Measurements from ENCODE around the gene KHDC3L. TPM values are rescaled to one million over a fixed set of nuclear protein-coding genes. Genes with fewer than 3 reads are reported as not detected.

Gene KHDC3L
- total RNA-seq, 2 donors from 2014 or later: not detected

DNA sequence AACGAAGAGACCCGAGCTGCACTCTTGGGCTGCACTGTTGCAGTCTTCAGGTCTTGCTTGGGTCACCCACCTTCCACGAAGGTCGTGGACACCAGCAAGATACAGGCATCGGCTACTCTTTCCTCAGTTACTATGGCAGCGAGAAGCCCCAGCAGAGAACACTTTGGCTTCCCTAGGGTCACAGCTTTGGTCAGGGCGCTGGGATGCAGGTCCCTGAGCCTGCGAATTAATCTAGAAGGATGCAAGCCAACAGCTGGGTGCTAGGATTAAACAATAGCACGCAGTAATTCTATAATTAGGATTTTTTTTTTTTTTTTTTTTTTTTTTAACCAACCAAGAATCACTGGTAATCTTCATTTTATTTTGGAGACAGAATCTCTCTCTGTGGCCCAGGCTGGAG is 2.1 kb downstream of the KHDC3L start:
- WGBS, 2 donors: 80 to 83% methylated on average over 5 to 9 of the region's 9 CpGs
- intact Hi-C loops (cut with DNase I): no loop called here

DNA sequence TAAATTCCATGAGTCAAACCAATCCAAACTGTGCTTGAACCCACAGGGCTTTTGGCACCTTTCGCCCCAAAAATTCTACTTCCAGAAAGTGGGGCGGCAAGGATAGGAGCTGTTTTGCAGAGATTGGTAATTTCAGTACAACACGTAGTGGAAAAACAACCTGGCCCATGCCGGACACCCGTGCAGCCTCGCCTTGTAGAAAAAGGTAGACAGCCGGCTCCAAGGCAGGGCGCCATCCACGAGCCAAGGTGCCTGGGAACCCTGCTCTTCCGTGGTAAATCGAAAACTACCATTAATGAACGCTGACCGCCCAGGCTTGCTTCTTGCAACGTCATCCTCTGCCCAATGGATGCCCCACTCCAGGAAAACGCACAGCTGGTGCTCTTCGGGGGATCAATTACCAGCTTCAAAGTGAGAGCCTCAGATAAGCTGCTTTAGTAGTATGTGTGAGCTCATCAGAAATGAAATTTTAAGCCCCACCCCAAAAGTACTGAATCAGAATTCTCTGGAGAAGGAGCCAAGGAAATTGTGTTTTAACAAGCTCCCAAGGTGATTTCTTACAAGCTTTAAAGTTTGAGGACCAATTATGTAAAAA is 5.4 kb downstream of the KHDC3L start:
- peaks cover 0 to 6% (median 0%) of the 10 kb centered on the region in 3 donors for H3K9me3 ChIP-seq
- H3K36me3 ChIP-seq (replicated peaks in 1 of 2; ENCODE audit: insufficient read depth in 1 of 2, low read depth in 2 of 2): no peaks in the 10 kb centered on the region
- no peak for DNase-seq
- no peak overlapping the region for H3K4me3 ChIP-seq
- H3K27ac ChIP-seq: no peak overlapping the region
- no peak for TF ChIP-seq POLR2A (IDR thresholded peaks at IDR 0.05)
- TF ChIP-seq, protein P1, sequence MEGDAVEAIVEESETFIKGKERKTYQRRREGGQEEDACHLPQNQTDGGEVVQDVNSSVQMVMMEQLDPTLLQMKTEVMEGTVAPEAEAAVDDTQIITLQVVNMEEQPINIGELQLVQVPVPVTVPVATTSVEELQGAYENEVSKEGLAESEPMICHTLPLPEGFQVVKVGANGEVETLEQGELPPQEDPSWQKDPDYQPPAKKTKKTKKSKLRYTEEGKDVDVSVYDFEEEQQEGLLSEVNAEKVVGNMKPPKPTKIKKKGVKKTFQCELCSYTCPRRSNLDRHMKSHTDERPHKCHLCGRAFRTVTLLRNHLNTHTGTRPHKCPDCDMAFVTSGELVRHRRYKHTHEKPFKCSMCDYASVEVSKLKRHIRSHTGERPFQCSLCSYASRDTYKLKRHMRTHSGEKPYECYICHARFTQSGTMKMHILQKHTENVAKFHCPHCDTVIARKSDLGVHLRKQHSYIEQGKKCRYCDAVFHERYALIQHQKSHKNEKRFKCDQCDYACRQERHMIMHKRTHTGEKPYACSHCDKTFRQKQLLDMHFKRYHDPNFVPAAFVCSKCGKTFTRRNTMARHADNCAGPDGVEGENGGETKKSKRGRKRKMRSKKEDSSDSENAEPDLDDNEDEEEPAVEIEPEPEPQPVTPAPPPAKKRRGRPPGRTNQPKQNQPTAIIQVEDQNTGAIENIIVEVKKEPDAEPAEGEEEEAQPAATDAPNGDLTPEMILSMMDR (IDR thresholded peaks at IDR 0.05): no peak
- intact Hi-C loops (cut with DNase I): no loop called here
- H3K4me1 ChIP-seq: no peaks in the 10 kb centered on the region
- ATAC-seq: no peak
- 57 to 59% methylated on average over 16 of the region's 16 CpGs for WGBS, 2 donors
- H3K27me3 ChIP-seq: no peaks in the 10 kb centered on the region

More for the DNA sequence above, 2.1 kb downstream of the KHDC3L start:
- H3K4me3 ChIP-seq: no peak overlapping the region
- TF ChIP-seq POLR2A (IDR thresholded peaks at IDR 0.05): no peak
- no peaks in the 10 kb centered on the region for H3K36me3 ChIP-seq (replicated peaks in 1 of 2; ENCODE audit: insufficient read depth in 1 of 2, low read depth in 2 of 2)
- ATAC-seq (no peak), DNase-seq (no peak)
- H3K27ac ChIP-seq: no peak overlapping the region
- no peaks in the 10 kb centered on the region for H3K27me3 ChIP-seq
- no peaks in the 10 kb centered on the region for H3K4me1 ChIP-seq
- H3K9me3 ChIP-seq: no peaks in the 10 kb centered on the region

- TF ChIP-seq, protein P1 (IDR thresholded peaks at IDR 0.05): no peak
- no peak for TF ChIP-seq POLR2A (IDR thresholded peaks at IDR 0.05)
- H3K9me3 ChIP-seq: peaks cover 0 to 6% (median 0%) of the 10 kb centered on the region in 3 donors
- no peaks in the 10 kb centered on the region for H3K36me3 ChIP-seq (replicated peaks in 1 of 2; ENCODE audit: insufficient read depth in 1 of 2, low read depth in 2 of 2)
- WGBS, 2 donors: 77 to 85% methylated on average over 4 of the region's 4 CpGs
- no peak for DNase-seq
- intact Hi-C loops (cut with DNase I): no loop called here
- H3K4me1 ChIP-seq: no peaks in the 10 kb centered on the region
- ATAC-seq: no peak
- H3K27ac ChIP-seq: no peak overlapping the region
- no peaks in the 10 kb centered on the region for H3K27me3 ChIP-seq
- H3K4me3 ChIP-seq: no peak overlapping the region
These were observed 6.2 kb downstream of the KHDC3L start for GRCh38 chr6:73368675-73369074.

DNA sequence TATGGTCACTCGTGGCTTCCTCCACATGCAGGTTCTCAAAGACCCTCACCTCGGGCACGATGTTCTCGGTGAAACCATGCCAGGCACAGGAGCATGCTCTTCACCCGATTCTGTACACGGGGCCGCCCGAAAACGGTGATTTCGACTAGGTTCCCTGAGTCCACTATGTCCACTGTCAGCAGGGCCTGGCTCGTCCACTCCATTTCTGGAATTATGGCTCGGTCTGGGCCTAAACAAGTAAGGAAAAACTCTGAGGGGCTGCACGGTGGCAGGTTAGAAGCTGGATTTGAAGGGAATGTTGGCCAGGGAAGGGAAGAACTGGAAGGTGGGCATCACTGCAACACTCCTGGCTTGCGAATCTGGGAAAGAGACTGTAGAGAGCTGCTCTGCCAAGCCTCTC is 6.7 kb downstream of the KHDC3L start:
- intact Hi-C loops (cut with DNase I): no loop called here
- Histone ChIP-seq H3K4me1 (no peaks in the 10 kb centered on the region), H3K36me3 (replicated peaks in 1 of 2; ENCODE audit: insufficient read depth in 1 of 2, low read depth in 2 of 2) (no peaks in the 10 kb centered on the region), H3K27ac (no peak overlapping the region), H3K9me3 (peaks cover 0 to 6% (median 0%) of the 10 kb centered on the region in 3 donors), H3K4me3 (no peak overlapping the region), H3K27me3 (no peaks in the 10 kb centered on the region)
- no peak for ATAC-seq
- no peak for TF ChIP-seq POLR2A (IDR thresholded peaks at IDR 0.05)
- TF ChIP-seq, protein P1 (IDR thresholded peaks at IDR 0.05): no peak
- WGBS, 2 donors: 72 to 84% methylated on average over 7 to 14 of the region's 14 CpGs
- no peak for DNase-seq

DNA sequence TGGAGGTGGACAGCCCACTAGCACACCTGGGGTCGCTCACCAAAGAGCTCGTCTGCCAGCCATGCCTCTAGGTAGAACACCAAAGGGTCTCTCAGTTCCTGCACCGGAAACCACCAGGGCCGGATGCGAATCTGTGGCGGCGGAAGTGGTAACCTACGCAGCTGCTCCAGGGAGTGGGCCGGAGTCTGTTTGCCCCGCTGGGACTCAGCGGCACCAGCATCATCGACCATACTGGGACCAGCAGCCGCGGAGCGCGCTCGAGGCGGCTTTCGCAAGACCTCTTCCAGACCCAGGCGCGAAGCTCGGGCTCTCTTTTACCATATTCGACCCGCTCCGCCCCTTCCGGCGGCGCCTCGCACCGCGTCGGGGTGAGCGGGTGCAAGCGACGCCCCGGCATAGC is 7.1 kb downstream of the KHDC3L start, which contains the start of gene OOEP:
Gene OOEP (minus strand): TSS at position 335 of the 400 bp plus-strand sequence. CDS start 105 bp downstream, at position 230.
- H3K9me3 ChIP-seq: peaks cover 0 to 6% (median 0%) of the 10 kb centered on the region in 3 donors
- WGBS, 2 donors: 94% methylated on average over 16 to 33 of the region's 36 CpGs
- DNase-seq (no peak), ATAC-seq (no peak)
- H3K4me1 ChIP-seq: no peaks in the 10 kb centered on the region
- no peaks in the 10 kb centered on the region for H3K36me3 ChIP-seq (replicated peaks in 1 of 2; ENCODE audit: insufficient read depth in 1 of 2, low read depth in 2 of 2)
- H3K27me3 ChIP-seq: no peaks in the 10 kb centered on the region
- no peak within 1 kb of the TSS for H3K4me3 ChIP-seq
- TF ChIP-seq, protein P1 (IDR thresholded peaks at IDR 0.05): no peak
- no peak within 1 kb of the TSS for H3K27ac ChIP-seq
- intact Hi-C loops (cut with DNase I): no loop called here

Measured in body of pancreas (tissue), 4 donors.